GM12873 (cell line): Measurements from ENCODE around the gene TMPRSS11F.

ENCODE experiments used
- CTCF ChIP-seq: IDR thresholded peaks from 2 replicates; pipeline ENCODE4 v1.5.1; 2012; ENCODE audit warnings: low read depth, mild to moderate bottlenecking, moderate library complexity, low read length, control low read depth; ENCODE audit not compliant: insufficient read depth; ENCODE audit errors: missing control alignments

Gene TMPRSS11F

GRCh38 chr4:68129793-68130192 is at the start of gene TMPRSS11F:
Gene TMPRSS11F (minus strand): TSS chr4:68129869. CDS start chr4:68129820, 49 bp downstream.
- TF ChIP-seq CTCF: no peak

- TF ChIP-seq CTCF: no peak
Measured at GRCh38 chr4:68176904-68177303, 47.2 kb upstream of the TMPRSS11F start.

- TF ChIP-seq CTCF: no peak
Measured at GRCh38 chr4:68176500-68176899, 46.8 kb upstream of the TMPRSS11F start.

GRCh38 chr4:68175562-68176155 is 46.0 kb upstream of the TMPRSS11F start:
- TF ChIP-seq CTCF: peak; percentile 61

- TF ChIP-seq CTCF: no peak
Measured at GRCh38 chr4:68167706-68168105, 38.0 kb upstream of the TMPRSS11F start.

GRCh38 chr4:68167166-68167565 is 37.5 kb upstream of the TMPRSS11F start:
- no peak for TF ChIP-seq CTCF

- no peak for TF ChIP-seq CTCF
Measured at GRCh38 chr4:68163754-68164153, 34.1 kb upstream of the TMPRSS11F start.

- TF ChIP-seq CTCF: no peak
Measured at GRCh38 chr4:68162196-68162595, 32.5 kb upstream of the TMPRSS11F start.
